CD14-positive monocyte (primary cell): ENCODE measurements around the gene USP46. TPM values are rescaled to one million over a fixed set of nuclear protein-coding genes. Genes with fewer than 3 reads are reported as not detected.

ENCODE experiments used
- DNase-seq, 3 donors: peaks; one replicate each; pipeline ENCODE4 v3.0.0-alpha.2; 2011 to 2022
- H2AFZ ChIP-seq: 2 replicates; pipeline ENCODE4 v1.6.0; 2012; ENCODE audit warnings: mild to moderate bottlenecking, low read depth, low read length, inconsistent platforms; ENCODE audit not compliant: insufficient read depth, poor library complexity, severe bottlenecking
- H3K27ac ChIP-seq, 2 donors: 1 replicate in 1 of 2; 2 replicates in 1 of 2; pipeline ENCODE4 v1.5.1; 2012 to 2013; ENCODE audit warnings: low read length in 2 of 2, control low read depth in 1 of 2, inconsistent platforms in 1 of 2, low read depth in 1 of 2, mild to moderate bottlenecking in 1 of 2
- H3K27me3 ChIP-seq, 2 donors: one replicate each; pipeline versions ENCODE4 v1.6.0 to v1.6.1; 2011 to 2013; ENCODE audit warnings: low read length in 2 of 2; ENCODE audit not compliant: control insufficient read depth in 2 of 2, insufficient read depth in 2 of 2
- H3K36me3 ChIP-seq, 2 donors: replicated peaks in 1 of 2; 1 replicate in 1 of 2; 2 replicates in 1 of 2; pipeline versions ENCODE4 v1.5.1 to v1.6.1; 2012 to 2013; ENCODE audit warnings: low read length in 2 of 2, control low read depth in 1 of 2, inconsistent platforms in 1 of 2, mild to moderate bottlenecking in 1 of 2; ENCODE audit not compliant: insufficient read depth in 2 of 2, control insufficient read depth in 1 of 2
- H3K4me1 ChIP-seq, 2 donors: 1 replicate in 1 of 2; 2 replicates in 1 of 2; pipeline versions ENCODE4 v1.5.1 to v1.6.1; 2012 to 2013; ENCODE audit warnings: low read length in 2 of 2, control low read depth in 1 of 2, inconsistent platforms in 1 of 2, mild to moderate bottlenecking in 1 of 2, moderate library complexity in 1 of 2; ENCODE audit not compliant: insufficient read depth in 2 of 2, control insufficient read depth in 1 of 2
- H3K4me2 ChIP-seq: replicated peaks from 2 replicates; pipeline ENCODE3; 2012; ENCODE audit warnings: low read length, moderate library complexity, mild to moderate bottlenecking; ENCODE audit not compliant: poor library complexity, severe bottlenecking; ENCODE audit errors: extremely low read depth
- H3K4me3 ChIP-seq, 3 experiments: fragments of 200-600 bp in 1 of 3; sonication (generic) in 1 of 3; replicated peaks in 1 of 3; 1 replicate in 2 of 3; 2 replicates in 1 of 3; pipeline ENCODE4 v1.5.1; 2011 to 2013; ENCODE audit warnings: low read length in 3 of 3, mild to moderate bottlenecking in 3 of 3, control low read depth in 2 of 3, low read depth in 2 of 3, inconsistent platforms in 1 of 3, moderate library complexity in 1 of 3
- H3K79me2 ChIP-seq: 2 replicates; pipeline ENCODE4 v1.6.0; 2012; ENCODE audit warnings: mild to moderate bottlenecking, control low read depth, inconsistent platforms, low read length, moderate library complexity; ENCODE audit not compliant: insufficient read depth
- H3K9ac ChIP-seq: 2 replicates; pipeline ENCODE4 v1.6.0; 2017; ENCODE audit warnings: low read length, mild to moderate bottlenecking; ENCODE audit not compliant: insufficient read depth, poor library complexity, severe bottlenecking
- H3K9me3 ChIP-seq, 2 donors: replicated peaks in 1 of 2; 1 replicate in 1 of 2; 2 replicates in 1 of 2; pipeline versions ENCODE4 v1.5.1 to v1.6.1; 2012 to 2013; ENCODE audit warnings: low read length in 2 of 2, control low read depth in 1 of 2; ENCODE audit not compliant: control insufficient read depth in 1 of 2, insufficient read depth in 1 of 2
- H4K20me1 ChIP-seq: 2 replicates; pipeline ENCODE4 v1.6.0; 2012; ENCODE audit warnings: mild to moderate bottlenecking, low read length, control low read depth, moderate library complexity; ENCODE audit not compliant: insufficient read depth
- H3K27ac Mint-ChIP-seq, 7 donors: one replicate each; pipeline ENCODE4 v1.8.0; 2020; ENCODE audit warnings: mild to moderate bottlenecking in 7 of 7, mixed read lengths in 7 of 7, moderate library complexity in 6 of 7, inconsistent platforms in 2 of 7
- H3K27me3 Mint-ChIP-seq, 3 donors: one replicate each; pipeline ENCODE4 v1.8.0; 2021 to 2022; ENCODE audit warnings: low read depth in 3 of 3, mild to moderate bottlenecking in 3 of 3, mixed read lengths in 3 of 3, moderate library complexity in 3 of 3, inconsistent platforms in 1 of 3
- H3K36me3 Mint-ChIP-seq, 2 donors: one replicate each; pipeline ENCODE4 v1.8.0; 2020; ENCODE audit warnings: mixed read lengths in 2 of 2, inconsistent platforms in 1 of 2, mild to moderate bottlenecking in 1 of 2
- H3K4me1 Mint-ChIP-seq: one replicate; pipeline ENCODE4 v1.8.0; 2020; ENCODE audit warnings: mild to moderate bottlenecking, mixed read lengths
- H3K4me3 Mint-ChIP-seq, 2 donors: one replicate each; pipeline ENCODE4 v1.8.0; 2020; ENCODE audit warnings: mild to moderate bottlenecking in 2 of 2, mixed read lengths in 2 of 2, moderate library complexity in 1 of 2
- H3K9me3 Mint-ChIP-seq, 7 donors: one replicate each; pipeline ENCODE4 v1.8.0; 2020 to 2022; ENCODE audit warnings: mixed read lengths in 7 of 7, mild to moderate bottlenecking in 6 of 7, moderate library complexity in 6 of 7, inconsistent platforms in 2 of 7
- WGBS: methylation state at CpG from one replicate; pipeline ENCODE4 v1.1.5; 2013; ENCODE audit warnings: missing lambda C conversion rate; ENCODE audit not compliant: insufficient coverage; 5-methylcytosine and 5-hydroxymethylcytosine counted together
- intact Hi-C, 2 donors: fragments of 100-400 bp; cut with micrococcal nuclease; formaldehyde crosslinking; loops; one replicate each; pipeline versions ENCODE4 v1.15.0 to v1.15.1; 2023
- polyA plus RNA-seq, 3 donors: library from polyadenylated mRNA; depleted of rRNA in 1 of 3; unstranded in 2 of 3; stranded (reverse) in 1 of 3; fragments of 300-500 nt in 2 of 3; fragments of >200 nt in 1 of 3; fragmentation: Illumina TruSeq in 2 of 3; gene quantifications; 1 replicate in 2 of 3; 2 replicates in 1 of 3; pipeline ENCODE4 v1.2.3, GENCODE V29; 2012 to 2021
- TF ChIP-seq, protein P1 (sequence below): fragments of 200-600 bp; IDR thresholded peaks from one replicate; pipeline ENCODE4 v1.8.0; 2022; ENCODE audit warnings: antibody characterized with exemption, mild to moderate bottlenecking

Gene USP46
- polyA plus RNA-seq, 3 donors = 2.3 to 3.9 (median 2.7) TPM

DNA sequence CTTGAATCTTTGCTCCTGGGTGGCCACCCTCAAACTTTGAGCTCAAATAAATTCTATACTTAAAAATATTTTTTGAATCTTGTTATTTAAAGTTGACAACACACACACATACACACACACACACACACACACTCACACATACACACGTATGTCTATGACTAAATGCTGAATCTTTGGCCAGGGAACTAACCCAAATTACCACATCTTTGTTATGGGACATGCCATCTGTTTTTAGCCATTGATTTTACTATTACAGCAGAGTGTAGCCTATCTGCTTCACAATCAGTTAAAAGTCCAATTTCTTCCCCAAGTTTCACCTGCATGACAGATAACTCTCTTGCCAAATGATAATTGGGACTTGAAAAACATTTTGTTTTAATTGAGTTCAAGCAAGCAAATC lies 45.0 kb upstream of the USP46 start:
- H3K36me3 ChIP-seq = no peaks in the 10 kb centered on the region
- H2AFZ ChIP-seq = no peak overlapping the region
- TF ChIP-seq, protein P1, sequence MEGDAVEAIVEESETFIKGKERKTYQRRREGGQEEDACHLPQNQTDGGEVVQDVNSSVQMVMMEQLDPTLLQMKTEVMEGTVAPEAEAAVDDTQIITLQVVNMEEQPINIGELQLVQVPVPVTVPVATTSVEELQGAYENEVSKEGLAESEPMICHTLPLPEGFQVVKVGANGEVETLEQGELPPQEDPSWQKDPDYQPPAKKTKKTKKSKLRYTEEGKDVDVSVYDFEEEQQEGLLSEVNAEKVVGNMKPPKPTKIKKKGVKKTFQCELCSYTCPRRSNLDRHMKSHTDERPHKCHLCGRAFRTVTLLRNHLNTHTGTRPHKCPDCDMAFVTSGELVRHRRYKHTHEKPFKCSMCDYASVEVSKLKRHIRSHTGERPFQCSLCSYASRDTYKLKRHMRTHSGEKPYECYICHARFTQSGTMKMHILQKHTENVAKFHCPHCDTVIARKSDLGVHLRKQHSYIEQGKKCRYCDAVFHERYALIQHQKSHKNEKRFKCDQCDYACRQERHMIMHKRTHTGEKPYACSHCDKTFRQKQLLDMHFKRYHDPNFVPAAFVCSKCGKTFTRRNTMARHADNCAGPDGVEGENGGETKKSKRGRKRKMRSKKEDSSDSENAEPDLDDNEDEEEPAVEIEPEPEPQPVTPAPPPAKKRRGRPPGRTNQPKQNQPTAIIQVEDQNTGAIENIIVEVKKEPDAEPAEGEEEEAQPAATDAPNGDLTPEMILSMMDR = no peak
- peaks cover 0 to 6% (median 0%) of the 10 kb centered on the region in 7 donors for H3K9me3 Mint-ChIP-seq
- H3K27me3 ChIP-seq = no peaks in the 10 kb centered on the region
- H3K27ac ChIP-seq = no peak overlapping the region
- no peak overlapping the region for H3K27ac Mint-ChIP-seq
- no peak overlapping the region for H3K4me3 Mint-ChIP-seq
- no peaks in the 10 kb centered on the region for H4K20me1 ChIP-seq
- no peaks in the 10 kb centered on the region for H3K9me3 ChIP-seq
- intact Hi-C loops = no loop called here
- no peaks in the 10 kb centered on the region for H3K79me2 ChIP-seq
- H3K36me3 Mint-ChIP-seq = no peaks in the 10 kb centered on the region
- peaks cover 0 to 13% (median 4%) of the 10 kb centered on the region in 3 donors for H3K27me3 Mint-ChIP-seq
- WGBS = no CpG with 5 or more reads among the region's 1 CpG
- no peak overlapping the region for H3K9ac ChIP-seq
- DNase-seq = no peak
- H3K4me3 ChIP-seq = no peak overlapping the region
- no peak overlapping the region for H3K4me2 ChIP-seq
- no peaks in the 10 kb centered on the region for H3K4me1 Mint-ChIP-seq
- H3K4me1 ChIP-seq = no peaks in the 10 kb centered on the region

DNA sequence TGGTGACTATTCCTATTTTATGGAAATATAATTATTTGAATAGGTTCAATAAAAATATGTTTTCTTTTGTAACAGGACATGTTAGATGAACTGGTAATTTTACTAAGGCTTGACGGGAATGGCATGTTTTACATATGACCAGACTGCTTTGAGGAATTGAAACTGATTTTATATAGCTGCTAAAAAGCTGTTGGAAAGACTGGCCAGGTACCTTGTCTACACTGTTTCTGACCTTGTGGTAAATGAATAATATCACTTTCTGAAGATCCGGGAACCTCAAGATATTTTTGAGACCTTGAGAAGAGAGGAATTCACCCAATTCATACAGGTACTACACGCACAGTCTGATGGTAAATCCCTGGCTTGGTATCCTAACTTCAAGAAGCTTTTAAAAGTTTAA lies 42.1 kb upstream of the USP46 start:
- no peak overlapping the region for H3K27ac ChIP-seq
- Mint-ChIP-seq H3K27ac (no peak overlapping the region), H3K9me3 (peaks cover 0 to 6% (median 0%) of the 10 kb centered on the region in 7 donors), H3K36me3 (no peaks in the 10 kb centered on the region), H3K4me3 (no peak overlapping the region), H3K27me3 (peaks cover 0 to 16% (median 9%) of the 10 kb centered on the region in 3 donors), H3K4me1 (peaks cover 2% of the 10 kb centered on the region)
- intact Hi-C loops = no loop called here
- no peaks in the 10 kb centered on the region for H4K20me1 ChIP-seq
- no peak overlapping the region for H3K4me3 ChIP-seq
- no peaks in the 10 kb centered on the region for H3K36me3 ChIP-seq
- TF ChIP-seq, protein P1 = no peak
- no peaks in the 10 kb centered on the region for H3K4me1 ChIP-seq
- H3K9ac ChIP-seq = no peak overlapping the region
- no peak for DNase-seq
- no peak overlapping the region for H3K4me2 ChIP-seq
- WGBS = 47% methylated on average over 2 of the region's 3 CpGs
- no peaks in the 10 kb centered on the region for H3K9me3 ChIP-seq
- H2AFZ ChIP-seq = no peak overlapping the region
- H3K79me2 ChIP-seq = no peaks in the 10 kb centered on the region
- H3K27me3 ChIP-seq = no peaks in the 10 kb centered on the region
